HG02678 (cell line): Measurements from ENCODE around the gene DYNLL1.
"Not testable (repeated sequence)": the region's sequence is repeated elsewhere in the genome, so short reads cannot be mapped to it uniquely, and the experiment has no call there.

Source experiments
- ATAC-seq: cut with Tn5 transposase; IDR thresholded peaks from one replicate; pipeline ENCODE4 v1.9.1; 2021; ENCODE audit warnings: mild to moderate bottlenecking, moderate library complexity; ENCODE audit not compliant: unreplicated experiment

DYNLL1 gene

DNA sequence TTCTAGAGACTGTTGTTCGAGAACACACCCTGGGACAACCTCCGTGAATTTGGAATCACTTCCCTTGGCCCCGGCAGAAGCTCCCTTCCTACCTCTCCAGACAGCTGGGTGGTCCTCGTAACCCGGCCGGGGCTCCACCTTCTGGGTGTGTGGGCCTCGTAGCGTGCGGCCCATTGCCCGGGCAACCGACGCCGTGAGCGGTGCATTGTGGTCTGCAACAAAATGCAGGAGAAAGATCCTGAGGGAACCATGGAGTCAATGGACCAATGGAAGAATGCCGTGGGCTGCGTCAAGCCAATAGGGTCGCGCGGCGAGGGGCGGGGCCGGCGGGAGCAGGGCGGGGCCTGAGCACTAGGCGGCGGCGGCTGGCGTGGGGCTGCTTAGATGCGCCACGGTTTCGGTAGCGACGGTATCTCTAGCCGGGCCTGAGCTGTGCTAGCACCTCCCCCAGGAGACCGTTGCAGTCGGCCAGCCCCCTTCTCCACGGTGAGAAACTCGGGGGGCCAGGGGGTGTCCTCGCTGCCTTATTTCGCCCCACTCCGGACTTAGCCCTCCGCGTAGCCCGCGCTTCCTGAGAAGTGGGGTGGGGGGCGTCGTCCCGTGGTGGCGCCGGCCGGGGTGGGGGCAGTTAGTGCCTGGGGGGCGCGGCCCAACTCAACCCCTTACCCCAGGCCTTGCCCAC, at the start of gene DYNLL1:
Gene DYNLL1 (plus strand): TSS at position 383 of the 682 bp plus-strand sequence. CDS start 309 bp downstream, outside the sequence.
- peak; percentile 94 for ATAC-seq

- ATAC-seq = not testable (repeated sequence)
Measured at GRCh38 chr12:120446844-120447178, 49.1 kb upstream of the DYNLL1 start.

- ATAC-seq = no peak
Measured at GRCh38 chr12:120447992-120448391, 47.9 kb upstream of the DYNLL1 start.

DNA sequence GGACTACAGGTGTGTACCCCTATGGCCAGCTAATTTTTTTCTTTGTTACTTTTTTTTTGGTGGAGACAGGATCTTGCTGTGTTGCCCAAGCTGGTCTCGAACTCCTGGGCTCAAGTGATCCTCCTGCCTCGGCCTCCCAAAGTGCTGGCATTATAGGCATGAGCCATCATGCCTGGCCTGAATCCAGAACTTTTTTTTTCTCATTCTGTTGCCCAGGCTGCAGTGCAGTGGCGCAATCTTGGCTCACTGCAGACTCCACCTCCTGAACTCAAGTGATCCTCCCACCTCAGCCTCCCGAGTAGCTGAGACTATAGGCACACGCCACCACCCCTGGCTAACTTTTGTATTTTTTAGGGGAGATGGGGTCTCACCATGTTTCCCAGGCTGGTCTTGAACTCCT, 43.4 kb upstream of the DYNLL1 start:
- ATAC-seq = not testable (repeated sequence)

- no peak for ATAC-seq
Measured at GRCh38 chr12:120453060-120453750, 42.7 kb upstream of the DYNLL1 start.

- no peak for ATAC-seq
Measured at GRCh38 chr12:120453977-120454376, 41.9 kb upstream of the DYNLL1 start.

GRCh38 chr12:120455302-120455701, 40.6 kb upstream of the DYNLL1 start:
- ATAC-seq = no peak

DNA sequence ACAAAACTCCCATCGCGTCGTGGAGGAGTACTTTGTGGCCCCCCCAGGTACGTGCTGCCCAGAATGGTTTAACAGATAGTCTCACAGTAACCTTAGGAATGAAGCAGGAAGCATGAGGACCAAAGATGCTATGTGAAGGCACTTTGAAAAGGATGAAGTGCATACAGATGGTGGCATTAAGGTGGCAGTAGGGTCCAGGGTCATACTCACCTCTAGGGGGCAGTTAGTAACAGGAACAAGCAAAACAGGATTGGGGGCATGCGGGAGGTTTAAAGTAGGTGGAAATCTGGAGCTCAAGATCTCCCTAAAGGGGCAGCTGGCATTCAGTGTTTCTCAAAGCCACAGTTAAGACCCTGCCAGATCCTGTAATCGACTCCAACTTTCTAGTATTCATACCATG, 38.8 kb upstream of the DYNLL1 start:
- ATAC-seq = no peak

GRCh38 chr12:120460157-120460556, 35.8 kb upstream of the DYNLL1 start:
- ATAC-seq = no peak

- no peak for ATAC-seq
Measured at GRCh38 chr12:120462099-120462640, 33.7 kb upstream of the DYNLL1 start.

DNA sequence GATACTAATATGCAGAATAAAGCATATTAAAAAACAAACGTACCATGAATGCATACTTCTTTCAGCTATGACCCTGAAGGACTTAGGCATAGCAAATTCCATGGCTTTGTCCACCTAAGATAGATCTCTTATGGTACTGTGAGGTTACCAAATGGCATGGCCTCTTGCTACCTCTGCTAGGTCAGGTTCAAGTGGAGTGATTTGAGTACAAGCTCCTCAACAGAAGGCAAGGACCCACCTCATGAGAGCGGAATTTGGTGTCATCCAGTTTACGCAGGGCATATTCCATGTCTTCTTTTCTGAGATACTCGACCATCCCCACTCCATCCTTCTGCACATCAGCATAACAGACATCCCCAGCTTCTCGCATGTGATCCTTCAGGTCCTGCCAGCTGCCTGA, 32.2 kb upstream of the DYNLL1 start:
- no peak for ATAC-seq

- ATAC-seq = no peak
Measured at GRCh38 chr12:120465756-120466155, 30.2 kb upstream of the DYNLL1 start.

- ATAC-seq = no peak
Measured at GRCh38 chr12:120466560-120467315, 29.2 kb upstream of the DYNLL1 start.

DNA sequence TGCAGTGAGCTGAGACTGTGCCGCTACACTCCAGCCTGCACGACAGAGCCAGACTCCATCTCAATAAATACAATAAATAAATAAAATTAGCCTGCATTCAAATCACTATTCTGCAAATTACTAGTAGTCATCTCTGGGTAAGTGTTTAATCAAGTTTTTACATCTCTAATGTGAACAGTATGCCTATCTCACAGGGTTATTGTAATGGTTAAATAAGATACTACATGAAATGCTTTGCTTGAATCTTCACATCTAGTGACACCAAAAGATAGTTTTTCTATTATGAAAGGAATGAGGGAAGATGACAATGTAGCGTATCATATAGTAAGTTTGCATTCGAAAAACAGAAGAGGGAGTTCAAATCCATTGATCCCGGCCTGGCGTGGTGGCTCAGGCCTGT, 28.5 kb upstream of the DYNLL1 start:
- ATAC-seq = no peak

- ATAC-seq = no peak
Measured at GRCh38 chr12:120468325-120468820, 27.5 kb upstream of the DYNLL1 start.

GRCh38 chr12:120468821-120469449, 27.0 kb upstream of the DYNLL1 start:
- peak; percentile 32 for ATAC-seq

GRCh38 chr12:120469450-120470149, 26.3 kb upstream of the DYNLL1 start, which contains the start of gene SRSF9:
SRSF9 (minus strand) TSS chr12:120469748; CDS start chr12:120469609, 139 bp downstream.
- ATAC-seq = peak; percentile 88

- peak; percentile 19 for ATAC-seq
Measured at GRCh38 chr12:120470150-120470784, 25.6 kb upstream of the DYNLL1 start.

DNA sequence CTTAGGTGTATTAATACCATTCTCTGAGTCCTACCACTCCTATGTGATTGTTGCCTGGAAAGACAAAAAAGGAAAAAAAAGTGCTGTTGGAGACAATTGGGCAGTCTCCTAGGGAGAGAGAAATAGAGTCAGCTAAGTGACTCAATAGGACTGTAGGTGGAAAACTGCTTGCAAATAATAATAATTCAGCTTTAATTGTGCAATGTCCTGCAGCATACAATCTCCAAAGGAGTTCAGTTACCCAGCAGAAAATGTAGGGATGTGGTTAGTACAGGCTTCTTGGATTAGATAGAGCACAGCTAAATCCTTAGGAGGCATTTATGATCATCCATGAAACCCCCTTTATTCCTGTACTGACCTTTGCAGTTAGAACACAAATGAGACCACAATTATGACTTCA, 23.4 kb upstream of the DYNLL1 start:
- ATAC-seq = no peak
